ENCODE data around the gene DYNLT1.

- TF ChIP-seq RAD21 (IDR thresholded peaks at IDR 0.05; ENCODE audit: low read depth) (no peak), REST (IDR thresholded peaks at IDR 0.05; ENCODE audit: low read depth) (no peak), FOXM1 (IDR thresholded peaks at IDR 0.05; ENCODE audit: borderline replicate concordance, low read depth) (no peak), USF1 (IDR thresholded peaks at IDR 0.05) (no peak), TAF1 (IDR thresholded peaks at IDR 0.05; ENCODE audit: low read depth) (no peak), MAX (IDR thresholded peaks at IDR 0.05) (no peak), CEBPB (IDR thresholded peaks at IDR 0.05) (no peak), ZBTB7A (IDR thresholded peaks at IDR 0.05; ENCODE audit: low read depth) (no peak), TEAD4 (IDR thresholded peaks at IDR 0.05) (no peak), YY1 (IDR thresholded peaks at IDR 0.05; ENCODE audit: low read depth) (no peak), EGR1 (IDR thresholded peaks at IDR 0.05) (no peak), EP300 (IDR thresholded peaks at IDR 0.05; ENCODE audit: borderline replicate concordance) (no peak), NFIC (IDR thresholded peaks at IDR 0.05) (no peak)
Observed at GRCh38 chr6:158677906-158678578, 33.5 kb upstream of the DYNLT1 start.
